22Rv1 (cell line): ENCODE measurements around the gene RASSF1.
A peak's percentile ranks its signal among the peaks of the same experiment; 100 is the strongest.

Experiments used
- H3K27ac ChIP-seq: fragments of 450-650 bp; 2 replicates; pipeline ENCODE4 v1.5.1; 2017
- CTCF ChIP-seq: fragments of 450-650 bp; IDR thresholded peaks from 2 replicates; pipeline ENCODE4 v1.5.1; 2017; ENCODE audit warnings: mild to moderate bottlenecking
- ZFX ChIP-seq: fragments of 450-650 bp; IDR thresholded peaks from 2 replicates; pipeline ENCODE4 v1.6.1; 2017; ENCODE audit warnings: antibody characterized with exemption, borderline replicate concordance

RASSF1 gene

GRCh38 chr3:50382722-50383121 lies 42.1 kb upstream of the RASSF1 start:
- H3K27ac ChIP-seq, result no peak overlapping the region
- TF ChIP-seq CTCF (no peak), ZFX (no peak)

- H3K27ac ChIP-seq, result no peak overlapping the region
- TF ChIP-seq ZFX (no peak), CTCF (no peak)
Measured at GRCh38 chr3:50381383-50381782, 40.7 kb upstream of the RASSF1 start.

GRCh38 chr3:50380405-50381085 lies 39.9 kb upstream of the RASSF1 start:
- no peak overlapping the region for H3K27ac ChIP-seq
- TF ChIP-seq ZFX (no peak), CTCF (no peak)

GRCh38 chr3:50378757-50379156 lies 38.1 kb upstream of the RASSF1 start:
- no peak for TF ChIP-seq ZFX
- no peak for TF ChIP-seq CTCF
- H3K27ac ChIP-seq, result no peak overlapping the region

GRCh38 chr3:50378024-50378423 lies 37.4 kb upstream of the RASSF1 start:
- H3K27ac ChIP-seq, result no peak overlapping the region
- TF ChIP-seq ZFX, result no peak
- no peak for TF ChIP-seq CTCF

- no peak overlapping the region for H3K27ac ChIP-seq
- TF ChIP-seq ZFX (no peak), CTCF (peak; percentile 9; the same call in 1 of the 2 replicates)
Measured at GRCh38 chr3:50375258-50375931, 34.8 kb upstream of the RASSF1 start.
